Peyer's patch (tissue), 4 donors: ENCODE results near the gene ENO4. TPM values are rescaled to one million over a fixed set of nuclear protein-coding genes. Genes with fewer than 3 reads are reported as not detected.
A peak's percentile ranks its signal among the peaks of the same experiment; 100 is the strongest.

Experiments
- DNase-seq, 3 donors: peaks; one replicate each; pipeline ENCODE4 v3.0.0-alpha.2; 2017 to 2019
- H3K27ac ChIP-seq, 4 donors: fragments of 200-600 bp; sonication (generic); one replicate each; pipeline ENCODE4 v1.5.1; 2016 to 2019
- H3K27me3 ChIP-seq, 2 donors: fragments of 200-600 bp; sonication (generic); one replicate each; pipeline ENCODE4 v1.5.1; 2019
- H3K36me3 ChIP-seq, 3 donors: fragments of 200-600 bp; sonication (generic); one replicate each; pipeline ENCODE4 v1.5.1; 2016 to 2019
- H3K4me1 ChIP-seq, 4 donors: fragments of 200-600 bp; sonication (generic); one replicate each; pipeline ENCODE4 v1.5.1; 2016 to 2019
- H3K4me3 ChIP-seq, 4 donors: fragments of 200-600 bp; sonication (generic); 1 replicate in 3 of 4; 2 replicates in 1 of 4; pipeline ENCODE4 v1.5.1; 2016 to 2019; ENCODE audit warnings: mild to moderate bottlenecking in 1 of 4
- H3K9me3 ChIP-seq, 4 donors: fragments of 200-600 bp; sonication (generic); one replicate each; pipeline ENCODE4 v1.5.1; 2016 to 2019; ENCODE audit warnings: mild to moderate bottlenecking in 1 of 4
- POLR2A ChIP-seq, 2 donors: fragments of 450-650 bp; IDR thresholded peaks; one replicate each; pipeline ENCODE4 v1.5.1; 2017; ENCODE audit warnings: antibody characterized with exemption in 2 of 2, mild to moderate bottlenecking in 2 of 2, moderate library complexity in 2 of 2
- total RNA-seq, 4 donors: library from RNA; depleted of rRNA; stranded (reverse); fragments of >200 nt; gene quantifications; one replicate each; pipeline ENCODE4 v1.1.0, GENCODE V29; 2016
- TF ChIP-seq, protein P1 (sequence below), 6 experiments: fragments of 450-650 bp in 4 of 6; fragments of 200-600 bp in 2 of 6; sonication (generic) in 1 of 6; IDR thresholded peaks; one replicate each; pipeline ENCODE4 v1.5.1; 2017 to 2019; ENCODE audit warnings: antibody characterized with exemption in 6 of 6, mild to moderate bottlenecking in 3 of 6, moderate library complexity in 1 of 6

ENO4 gene
- total RNA-seq, 4 donors from 2014 or later: not detected

DNA sequence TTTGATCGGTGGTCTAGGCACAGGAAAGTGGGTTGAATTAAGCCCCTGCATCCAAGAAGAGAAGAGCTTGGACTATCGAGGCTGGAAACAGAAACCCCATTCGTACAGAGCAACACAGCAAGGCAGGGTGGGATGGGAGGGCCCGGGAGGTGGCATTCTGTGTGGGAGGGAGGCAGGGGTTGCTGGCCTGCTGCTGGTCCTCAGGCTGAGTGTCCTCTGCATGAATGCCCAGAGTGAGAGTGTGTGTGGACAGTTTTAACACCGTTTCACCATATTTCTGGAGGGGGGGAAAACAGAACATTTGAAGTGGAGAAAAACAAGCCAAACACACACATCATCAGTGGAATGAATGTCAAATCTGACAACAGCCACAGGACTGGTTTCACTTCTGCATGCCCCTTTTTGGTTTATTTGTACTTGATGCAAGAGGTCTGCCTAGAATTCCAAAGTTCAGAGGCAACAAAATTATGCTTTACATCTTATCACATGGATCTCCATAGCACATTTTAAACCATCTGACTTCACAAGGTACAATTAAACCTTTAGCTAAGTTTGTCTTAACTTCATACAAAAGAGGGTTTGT, 11.1 kb upstream of the ENO4 start:
- no peaks in the 10 kb centered on the region for H3K36me3 ChIP-seq
- no peaks in the 10 kb centered on the region for H3K9me3 ChIP-seq
- TF ChIP-seq, protein P1, sequence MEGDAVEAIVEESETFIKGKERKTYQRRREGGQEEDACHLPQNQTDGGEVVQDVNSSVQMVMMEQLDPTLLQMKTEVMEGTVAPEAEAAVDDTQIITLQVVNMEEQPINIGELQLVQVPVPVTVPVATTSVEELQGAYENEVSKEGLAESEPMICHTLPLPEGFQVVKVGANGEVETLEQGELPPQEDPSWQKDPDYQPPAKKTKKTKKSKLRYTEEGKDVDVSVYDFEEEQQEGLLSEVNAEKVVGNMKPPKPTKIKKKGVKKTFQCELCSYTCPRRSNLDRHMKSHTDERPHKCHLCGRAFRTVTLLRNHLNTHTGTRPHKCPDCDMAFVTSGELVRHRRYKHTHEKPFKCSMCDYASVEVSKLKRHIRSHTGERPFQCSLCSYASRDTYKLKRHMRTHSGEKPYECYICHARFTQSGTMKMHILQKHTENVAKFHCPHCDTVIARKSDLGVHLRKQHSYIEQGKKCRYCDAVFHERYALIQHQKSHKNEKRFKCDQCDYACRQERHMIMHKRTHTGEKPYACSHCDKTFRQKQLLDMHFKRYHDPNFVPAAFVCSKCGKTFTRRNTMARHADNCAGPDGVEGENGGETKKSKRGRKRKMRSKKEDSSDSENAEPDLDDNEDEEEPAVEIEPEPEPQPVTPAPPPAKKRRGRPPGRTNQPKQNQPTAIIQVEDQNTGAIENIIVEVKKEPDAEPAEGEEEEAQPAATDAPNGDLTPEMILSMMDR (IDR thresholded peaks at IDR 0.05): no peak
- no peak for TF ChIP-seq POLR2A (IDR thresholded peaks at IDR 0.05)
- H3K27ac ChIP-seq: no peak overlapping the region
- H3K27me3 ChIP-seq: no peaks in the 10 kb centered on the region
- no peak overlapping the region for H3K4me3 ChIP-seq
- no peaks in the 10 kb centered on the region for H3K4me1 ChIP-seq
- no peak for DNase-seq

- no peak overlapping the region for H3K4me3 ChIP-seq
- TF ChIP-seq, protein P1 (IDR thresholded peaks at IDR 0.05): no peak
- no peak for TF ChIP-seq POLR2A (IDR thresholded peaks at IDR 0.05)
- no peak for DNase-seq
- H3K4me1 ChIP-seq: no peaks in the 10 kb centered on the region
- no peak overlapping the region for H3K27ac ChIP-seq
- H3K9me3 ChIP-seq: no peaks in the 10 kb centered on the region
- H3K36me3 ChIP-seq: no peaks in the 10 kb centered on the region
- no peaks in the 10 kb centered on the region for H3K27me3 ChIP-seq
These were observed 8.8 kb upstream of the ENO4 start for GRCh38 chr10:116840389-116841075.

DNA sequence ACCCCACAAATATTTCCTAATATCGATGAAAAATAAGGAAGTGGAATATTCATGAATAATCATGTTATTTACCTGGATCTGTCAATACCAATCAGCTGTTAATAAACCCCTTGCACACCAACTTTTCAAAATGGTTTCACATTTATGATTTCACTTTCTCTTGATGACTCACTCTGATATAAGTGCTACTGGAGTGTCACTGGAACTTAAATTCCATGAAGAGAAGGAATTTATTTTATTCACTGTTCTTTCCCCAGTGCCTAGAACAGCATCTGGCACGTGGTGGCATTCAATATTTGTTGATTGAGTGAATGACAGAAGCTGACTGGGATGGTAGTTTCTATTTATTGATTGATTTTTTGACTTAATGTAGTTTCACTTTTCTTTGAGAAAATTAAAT, 3.5 kb upstream of the ENO4 start:
- peaks cover 0 to 8% (median 0%) of the 10 kb centered on the region in 4 donors for H3K4me1 ChIP-seq
- H3K9me3 ChIP-seq: no peaks in the 10 kb centered on the region
- H3K36me3 ChIP-seq: no peaks in the 10 kb centered on the region
- no peak overlapping the region for H3K4me3 ChIP-seq
- no peaks in the 10 kb centered on the region for H3K27me3 ChIP-seq
- TF ChIP-seq, protein P1 (IDR thresholded peaks at IDR 0.05): no peak
- no peak for TF ChIP-seq POLR2A (IDR thresholded peaks at IDR 0.05)
- DNase-seq: no peak
- no peak overlapping the region for H3K27ac ChIP-seq

DNA sequence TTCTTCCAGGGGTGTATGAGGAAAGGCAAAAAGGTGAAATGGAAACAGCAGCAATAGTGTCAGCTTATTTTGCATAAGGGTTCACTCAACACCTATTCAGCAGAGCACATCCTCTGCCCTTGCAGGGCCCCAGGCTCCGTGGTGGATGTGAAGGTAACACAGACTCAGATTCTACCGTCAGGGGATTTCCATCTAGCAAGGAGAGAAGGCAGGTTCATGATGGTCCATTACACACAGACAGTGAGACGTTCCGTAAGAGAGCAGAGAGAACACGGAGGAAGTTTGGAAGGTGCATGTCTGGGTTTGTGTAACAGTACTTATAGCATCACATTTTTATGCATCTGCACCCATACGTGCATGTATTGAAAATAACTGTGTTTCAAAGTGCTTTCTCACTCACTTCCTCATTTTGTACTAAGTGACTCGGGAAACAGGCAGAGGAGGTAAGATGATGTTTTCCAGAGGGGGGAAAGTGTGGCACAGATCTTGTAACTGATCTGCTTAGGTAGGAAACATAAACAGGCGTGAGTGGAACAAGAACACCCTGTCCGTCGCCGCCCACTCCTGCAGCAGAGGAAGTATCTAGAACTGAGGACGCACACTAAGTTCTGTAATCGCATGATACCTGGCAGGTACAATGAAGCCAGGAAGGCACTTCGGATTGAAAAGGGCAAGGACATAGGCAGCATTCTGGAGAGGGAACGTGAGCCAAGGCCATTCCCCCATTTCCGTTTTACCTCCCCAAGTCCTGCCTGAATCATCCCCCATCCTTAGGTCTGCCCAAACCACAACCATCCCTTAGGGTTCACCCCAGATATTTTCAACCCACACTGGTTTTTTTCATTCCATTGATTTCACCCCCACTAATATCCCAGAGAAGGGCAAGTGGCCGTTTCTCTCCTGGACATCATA, 1.0 kb upstream of the ENO4 start:
- Histone ChIP-seq H3K27ac (peak overlapping the region in 1 of 4 donors; percentile 74), H3K9me3 (no peaks in the 10 kb centered on the region), H3K4me3 (peak overlapping the region; percentile 42 to 80 (median 60)), H3K4me1 (peaks cover 0 to 8% (median 0%) of the 10 kb centered on the region in 4 donors), H3K36me3 (no peaks in the 10 kb centered on the region), H3K27me3 (no peaks in the 10 kb centered on the region)
- no peak for TF ChIP-seq POLR2A (IDR thresholded peaks at IDR 0.05)
- TF ChIP-seq, protein P1 (IDR thresholded peaks at IDR 0.05): no peak
- peak in 1 of 3 donors; percentile 67 for DNase-seq

DNA sequence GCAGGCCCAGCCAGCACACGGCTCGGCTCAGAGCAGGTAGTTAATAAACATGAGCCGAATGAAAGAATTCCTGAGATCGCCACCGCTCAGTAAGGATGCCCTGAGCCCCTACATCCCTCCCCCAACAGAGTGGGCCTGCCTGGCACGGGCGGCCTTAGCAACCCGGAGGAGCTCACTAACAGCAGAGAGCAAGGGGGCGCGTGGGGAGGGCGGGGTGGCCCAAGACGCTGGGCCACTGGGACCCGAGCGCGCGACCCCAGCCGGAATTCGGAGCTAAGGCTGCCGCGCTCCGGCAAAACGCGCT, 403 bp upstream of the ENO4 start:
- Histone ChIP-seq H3K9me3 (no peaks in the 10 kb centered on the region), H3K27ac (peak overlapping the region; percentile 18 to 74 (median 32)), H3K4me3 (peak overlapping the region; percentile 42 to 80 (median 60)), H3K4me1 (peaks cover 0 to 8% (median 0%) of the 10 kb centered on the region in 4 donors), H3K36me3 (no peaks in the 10 kb centered on the region), H3K27me3 (no peaks in the 10 kb centered on the region)
- DNase-seq: no peak
- TF ChIP-seq, protein P1 (IDR thresholded peaks at IDR 0.05): no peak
- TF ChIP-seq POLR2A (IDR thresholded peaks at IDR 0.05): no peak
